ENCODE measurements around the gene DPH1.

Gene DPH1

GRCh38 chr17:2059547-2060384 lies 29.8 kb downstream of the DPH1 start (continued):
- TF ChIP-seq ZNF677 (tag by site-specific recombination; IDR thresholded peaks at IDR 0.05) (no peak), KLF17 (tag by site-specific recombination; IDR thresholded peaks at IDR 0.05) (no peak), ZNF146 (tag by site-specific recombination; IDR thresholded peaks at IDR 0.05) (no peak), MEIS1 (CRISPR knock-in tag; IDR thresholded peaks at IDR 0.05; ENCODE audit: borderline replicate concordance) (no peak), ZBTB1 (tag by site-specific recombination; IDR thresholded peaks at IDR 0.05) (no peak), ZNF747 (tag by site-specific recombination; IDR thresholded peaks at IDR 0.05) (no peak), ZNF155 (tag by site-specific recombination; IDR thresholded peaks at IDR 0.05) (no peak), ZNF776 (tag by site-specific recombination; IDR thresholded peaks at IDR 0.05; ENCODE audit: borderline replicate concordance) (no peak), SALL2 (tag by site-specific recombination; IDR thresholded peaks at IDR 0.05; ENCODE audit: borderline replicate concordance) (no peak), ZNF24 (tag by site-specific recombination; IDR thresholded peaks at IDR 0.05) (no peak), ZNF341 (tag by site-specific recombination; IDR thresholded peaks at IDR 0.05; ENCODE audit: low read depth) (no peak)
- TF ChIP-seq, protein P1, sequence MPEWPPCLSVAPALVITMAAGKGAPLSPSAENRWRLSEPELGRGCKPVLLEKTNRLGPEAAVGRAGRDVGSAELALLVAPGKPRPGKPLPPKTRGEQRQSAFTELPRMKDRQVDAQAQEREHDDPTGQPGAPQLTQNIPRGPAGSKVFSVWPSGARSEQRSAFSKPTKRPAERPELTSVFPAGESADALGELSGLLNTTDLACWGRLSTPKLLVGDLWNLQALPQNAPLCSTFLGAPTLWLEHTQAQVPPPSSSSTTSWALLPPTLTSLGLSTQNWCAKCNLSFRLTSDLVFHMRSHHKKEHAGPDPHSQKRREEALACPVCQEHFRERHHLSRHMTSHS (tag by site-specific recombination; IDR thresholded peaks at IDR 0.05) = no peak

- CTCF ChIA-PET = interaction anchor here (3.2 kb wide), 1 partner anchor 185 kb away, joined by 24 read pairs; no protein-coding TSS in a partner anchor
- Histone ChIP-seq H3K9me3 (ENCODE audit: control insufficient read depth, insufficient read depth, low read depth, low read length) (no peaks in the 10 kb centered on the region), H3K27ac (ENCODE audit: extremely low read depth, low read depth, low read length) (no peak overlapping the region), H3K4me1 (ENCODE audit: control insufficient read depth, insufficient read depth, low read length) (no peaks in the 10 kb centered on the region; the same call in 1 of the 2 replicates), H3K4me3 (ENCODE audit: low read depth, low read length) (no peak overlapping the region), H3K36me3 (ENCODE audit: control insufficient read depth in 2 of 2, insufficient read depth in 1 of 2, low read length in 2 of 2) (peaks cover 0 to 26% of the 10 kb centered on the region in 2 experiments; a peak in 1 of 3 replicates)
- POLR2A ChIA-PET = no interaction called here
- TF ChIP-seq ZNF776 (tag by site-specific recombination; IDR thresholded peaks at IDR 0.05; ENCODE audit: borderline replicate concordance) (no peak), AEBP2 (tag by site-specific recombination; IDR thresholded peaks at IDR 0.05; ENCODE audit: borderline replicate concordance) (no peak), ZNF560 (tag by site-specific recombination; IDR thresholded peaks at IDR 0.05; ENCODE audit: borderline replicate concordance) (no peak), ZNF600 (tag by site-specific recombination; IDR thresholded peaks at IDR 0.05) (no peak), ZBTB17 (tag by site-specific recombination; IDR thresholded peaks at IDR 0.05) (no peak), ZNF2 (tag by site-specific recombination; IDR thresholded peaks at IDR 0.05) (no peak), ZNF623 (tag by site-specific recombination; IDR thresholded peaks at IDR 0.05) (no peak), HIC1 (tag by site-specific recombination; IDR thresholded peaks at IDR 0.05) (no peak), HOXC10 (CRISPR knock-in tag; IDR thresholded peaks at IDR 0.05) (no peak), ZNF366 (tag by site-specific recombination; conservative IDR thresholded peaks at IDR 0.05) (no peak), ZNF433 (tag by site-specific recombination; IDR thresholded peaks at IDR 0.05; ENCODE audit: low read depth) (no peak), OVOL3 (tag by site-specific recombination; IDR thresholded peaks at IDR 0.05) (no peak), ZNF148 (tag by site-specific recombination; IDR thresholded peaks at IDR 0.05; ENCODE audit: borderline replicate concordance) (no peak), KLF10 (tag by site-specific recombination; IDR thresholded peaks at IDR 0.05) (no peak), ZNF324 (tag by site-specific recombination; IDR thresholded peaks at IDR 0.05) (no peak), GLIS2 (tag by site-specific recombination; IDR thresholded peaks at IDR 0.05) (no peak)
- TF ChIP-seq, protein P2, sequence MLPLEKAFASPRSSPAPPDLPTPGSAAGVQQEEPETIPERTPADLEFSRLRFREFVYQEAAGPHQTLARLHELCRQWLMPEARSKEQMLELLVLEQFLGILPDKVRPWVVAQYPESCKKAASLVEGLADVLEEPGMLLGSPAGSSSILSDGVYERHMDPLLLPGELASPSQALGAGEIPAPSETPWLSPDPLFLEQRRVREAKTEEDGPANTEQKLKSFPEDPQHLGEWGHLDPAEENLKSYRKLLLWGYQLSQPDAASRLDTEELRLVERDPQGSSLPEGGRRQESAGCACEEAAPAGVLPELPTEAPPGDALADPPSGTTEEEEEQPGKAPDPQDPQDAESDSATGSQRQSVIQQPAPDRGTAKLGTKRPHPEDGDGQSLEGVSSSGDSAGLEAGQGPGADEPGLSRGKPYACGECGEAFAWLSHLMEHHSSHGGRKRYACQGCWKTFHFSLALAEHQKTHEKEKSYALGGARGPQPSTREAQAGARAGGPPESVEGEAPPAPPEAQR (tag by site-specific recombination; IDR thresholded peaks at IDR 0.05) = no peak
Measured at GRCh38 chr17:2060385-2060658, 30.4 kb downstream of the DPH1 start.

Data from HEK293 (cell line).